ENCODE results near the gene CLEC20A.
"Not testable (repeated sequence)": the region's sequence is repeated elsewhere in the genome, so short reads cannot be mapped to it uniquely, and the experiment has no call there.

Gene CLEC20A

DNA sequence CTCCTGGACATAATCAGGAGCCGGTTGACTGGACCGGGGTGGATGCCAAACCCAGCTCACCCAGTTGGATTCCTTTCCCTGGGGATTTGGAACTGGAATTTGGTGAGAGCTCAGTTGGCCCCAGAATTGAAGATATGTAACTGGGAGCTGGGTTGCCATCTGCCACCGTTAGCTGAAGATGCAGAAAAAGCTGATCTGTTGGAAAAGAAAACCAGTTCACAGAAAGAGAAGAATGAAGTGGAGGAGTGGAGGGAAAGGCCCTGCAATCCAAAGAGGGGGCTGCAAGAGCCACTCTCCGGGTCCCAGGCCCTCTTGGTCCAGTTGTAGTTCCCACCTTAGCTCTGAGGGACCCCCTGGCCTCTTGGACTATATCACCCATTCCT is 32.2 kb upstream of the CLEC20A start:
- DNase-seq, result no peak

DNA sequence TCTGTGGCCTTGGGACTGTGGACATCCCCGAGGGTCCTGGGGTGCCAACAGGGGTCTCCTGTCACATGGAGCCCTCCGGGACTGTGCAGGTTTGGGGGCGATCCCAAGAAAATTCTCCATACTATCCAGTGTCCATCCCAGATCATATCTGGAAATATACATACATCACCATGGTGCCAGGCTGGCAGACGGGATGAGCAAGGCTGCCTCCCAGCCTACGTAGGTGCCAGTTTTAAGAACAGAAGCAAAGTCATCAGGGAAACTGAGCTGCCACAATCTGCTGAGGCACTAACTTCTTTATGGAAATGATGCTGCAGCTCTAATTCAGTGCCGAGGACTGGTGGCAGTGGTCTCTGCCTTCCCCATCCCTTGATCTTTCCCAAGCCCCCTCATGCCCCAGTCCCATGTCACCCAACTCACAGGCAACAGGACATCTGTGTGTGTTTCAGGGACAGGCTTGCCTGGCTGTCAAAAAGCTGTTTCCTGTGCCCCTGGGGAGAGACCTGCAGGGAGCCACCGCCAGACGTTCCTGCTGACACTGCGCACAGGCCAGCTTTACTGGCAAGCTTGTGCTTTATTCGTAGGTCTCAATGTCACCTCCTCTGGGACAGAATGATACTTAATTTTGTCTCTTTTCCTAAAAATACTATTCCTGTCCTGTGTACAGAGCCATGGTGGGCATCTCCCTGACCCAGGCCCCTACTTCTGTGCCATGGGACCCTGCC is 31.6 kb upstream of the CLEC20A start:
- no peak for DNase-seq

DNA sequence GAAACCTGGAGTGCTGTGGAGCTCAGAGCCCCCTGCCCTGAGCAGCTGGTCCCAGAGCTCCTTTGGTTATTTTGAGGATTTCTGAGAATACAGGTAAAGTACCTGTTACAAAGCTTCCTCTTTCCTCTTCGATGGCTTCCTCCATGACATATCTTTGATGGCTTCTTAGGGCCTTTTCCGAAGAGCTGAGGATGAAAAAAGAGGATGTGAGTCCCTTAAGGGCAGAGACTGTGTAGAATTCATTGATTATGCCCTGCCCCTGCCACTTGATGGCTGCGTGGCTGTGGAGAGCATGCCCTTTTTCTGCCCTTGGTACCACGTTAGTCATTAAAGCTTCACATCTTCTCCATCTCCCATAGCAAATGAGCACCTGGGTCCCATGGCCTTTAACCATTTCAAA is 30.4 kb upstream of the CLEC20A start:
- DNase-seq, result no peak

DNA sequence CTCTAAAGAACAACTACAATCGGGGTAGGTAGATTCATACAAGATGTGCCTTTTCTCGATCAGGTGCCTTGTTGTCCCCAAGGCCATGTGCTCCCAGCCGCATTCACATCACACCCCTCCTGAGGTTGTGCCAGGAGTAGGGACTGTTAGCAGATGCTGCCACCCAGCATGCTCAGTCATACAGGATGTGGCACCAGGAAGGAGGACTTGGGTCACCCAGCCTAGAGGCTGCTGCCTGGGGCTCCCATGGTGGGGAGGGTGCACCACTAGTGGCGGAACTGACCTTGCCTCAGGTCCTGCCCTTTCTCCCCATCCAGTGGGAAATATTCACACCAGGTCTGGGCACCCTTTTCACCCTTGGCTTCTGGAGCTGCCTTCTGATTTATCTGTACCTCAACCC is 24.5 kb upstream of the CLEC20A start:
- no peak for DNase-seq

DNA sequence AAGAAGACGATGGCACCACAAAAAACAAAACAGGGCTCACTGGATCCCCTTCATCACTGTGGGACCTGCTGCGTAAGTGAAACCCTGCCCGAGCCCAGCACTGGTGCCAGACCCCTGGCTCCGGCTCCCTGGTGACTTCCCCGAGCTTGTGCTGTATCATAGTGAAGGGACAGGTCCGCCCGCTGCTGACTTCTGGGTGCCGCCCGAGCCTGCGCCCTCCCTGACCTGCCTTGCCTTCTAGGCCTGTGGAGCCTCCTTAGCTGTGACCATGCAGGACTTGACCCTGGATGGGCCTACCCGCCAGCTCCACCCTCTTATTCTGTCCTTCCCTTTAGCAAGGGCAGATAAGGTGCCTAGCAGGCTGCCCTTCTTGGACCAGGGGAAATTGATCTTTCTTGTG is 24.0 kb upstream of the CLEC20A start:
- no peak for DNase-seq

GRCh38 chr1:178518894-178519293 is 22.1 kb upstream of the CLEC20A start:
- no peak for DNase-seq

DNA sequence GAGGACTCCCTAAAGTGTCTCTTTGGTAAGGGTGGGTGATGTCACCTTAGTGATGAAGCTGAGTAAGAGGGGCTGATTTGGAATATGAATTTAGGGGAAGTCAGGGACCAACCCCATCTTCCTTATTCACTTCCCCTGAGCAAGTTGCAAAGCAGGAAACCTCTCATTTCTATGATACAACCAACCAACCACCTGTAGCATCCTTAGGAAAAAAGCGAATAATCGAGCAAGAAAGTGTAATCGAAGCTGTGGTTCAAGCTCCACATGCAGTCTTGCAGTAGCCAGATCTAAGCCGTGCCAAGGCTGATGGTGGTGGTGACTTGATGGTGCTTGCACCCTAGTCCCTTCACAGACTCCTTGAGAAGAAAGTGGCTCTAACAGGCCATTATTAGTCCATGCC is 19.3 kb upstream of the CLEC20A start:
- no peak for DNase-seq

- DNase-seq, result no peak
These were observed 16.7 kb upstream of the CLEC20A start for GRCh38 chr1:178513278-178513983.

DNA sequence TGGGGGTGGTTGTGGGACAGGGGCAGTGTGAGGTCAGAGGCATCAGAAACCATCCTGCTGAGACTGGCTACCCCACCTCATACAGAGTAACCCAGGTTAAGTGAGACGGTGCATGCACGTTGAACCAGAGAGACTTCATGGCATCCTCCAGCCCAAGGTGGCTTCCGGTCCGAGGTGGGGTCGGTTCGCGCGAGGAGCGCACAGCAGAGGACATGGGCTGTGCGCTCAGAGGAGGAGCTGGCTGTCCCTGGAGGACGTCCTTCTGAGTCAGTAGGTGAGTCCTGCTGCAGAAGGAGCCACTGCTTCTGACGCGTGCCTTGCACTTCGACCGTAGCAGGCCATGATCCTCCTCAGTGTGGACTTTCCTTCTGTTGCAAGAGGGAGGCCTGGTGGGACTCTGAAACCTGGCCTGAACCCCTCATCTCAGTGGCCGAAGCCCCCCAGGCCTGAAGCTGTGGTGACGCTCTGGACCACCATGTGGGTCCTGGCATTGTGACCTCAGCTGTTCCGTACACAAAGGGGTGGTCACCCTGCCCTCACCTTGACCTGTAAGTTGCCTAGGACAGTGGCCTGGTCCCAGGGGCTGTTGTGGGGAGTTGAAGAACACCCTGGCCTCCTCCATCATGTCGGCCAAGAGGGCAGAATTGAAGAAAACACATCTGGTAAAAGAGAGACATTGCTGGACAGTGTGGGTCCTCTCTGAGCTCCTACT is 16.0 kb upstream of the CLEC20A start, which contains the start of gene TEX35:
TEX35 (plus strand) TSS at position 544 of the 712 bp plus-strand sequence; CDS start at position 624, 80 bp downstream.
- DNase-seq, result no peak

DNA sequence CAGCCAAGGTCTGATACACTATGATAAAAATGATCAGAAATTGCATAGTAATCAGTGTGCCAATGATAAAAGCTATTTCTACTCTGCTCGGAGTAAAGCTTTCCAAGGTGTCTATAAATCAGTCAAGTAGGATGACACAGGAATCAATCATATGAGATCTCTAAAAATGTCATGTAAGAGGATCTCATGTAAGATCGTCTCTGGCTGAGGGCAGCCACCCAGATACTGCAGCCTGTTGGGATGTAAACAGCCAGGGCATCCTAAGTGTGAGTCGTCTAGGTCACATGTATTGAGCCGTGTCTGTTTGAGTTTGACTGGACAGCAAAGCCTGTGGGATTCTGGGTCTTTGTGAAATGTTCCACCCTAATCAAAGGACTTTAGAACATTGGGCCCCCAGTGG is 13.4 kb upstream of the CLEC20A start:
- no peak for DNase-seq

DNA sequence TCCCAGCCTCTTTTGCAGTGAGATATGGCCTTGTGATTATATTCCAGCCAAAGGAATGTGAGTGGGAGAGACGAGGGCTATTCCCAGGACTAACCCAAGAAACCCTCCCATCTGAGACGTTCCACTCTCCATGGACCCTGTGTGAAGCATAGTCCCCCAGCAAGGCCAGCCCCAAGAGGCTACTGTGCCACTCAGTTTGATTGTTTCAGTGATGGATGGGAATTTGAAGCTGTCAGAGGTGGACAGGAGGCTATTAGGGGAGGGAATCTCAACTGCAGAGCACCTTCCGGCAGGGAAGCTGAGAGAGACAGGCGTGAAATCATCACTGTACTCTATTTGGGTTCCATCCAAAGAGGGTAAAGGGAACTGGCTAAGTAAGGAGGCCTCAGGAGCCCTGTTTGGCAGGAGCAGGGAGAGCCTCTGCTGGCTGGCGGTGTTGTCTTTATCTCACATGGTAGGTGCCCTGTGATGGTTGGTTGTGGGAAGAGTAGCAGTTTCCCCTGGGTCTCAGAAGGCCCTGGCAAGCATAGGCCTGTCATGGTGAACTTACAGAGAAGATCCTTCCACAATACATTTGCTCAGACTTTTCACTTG is 12.7 kb upstream of the CLEC20A start:
- DNase-seq, result no peak

DNA sequence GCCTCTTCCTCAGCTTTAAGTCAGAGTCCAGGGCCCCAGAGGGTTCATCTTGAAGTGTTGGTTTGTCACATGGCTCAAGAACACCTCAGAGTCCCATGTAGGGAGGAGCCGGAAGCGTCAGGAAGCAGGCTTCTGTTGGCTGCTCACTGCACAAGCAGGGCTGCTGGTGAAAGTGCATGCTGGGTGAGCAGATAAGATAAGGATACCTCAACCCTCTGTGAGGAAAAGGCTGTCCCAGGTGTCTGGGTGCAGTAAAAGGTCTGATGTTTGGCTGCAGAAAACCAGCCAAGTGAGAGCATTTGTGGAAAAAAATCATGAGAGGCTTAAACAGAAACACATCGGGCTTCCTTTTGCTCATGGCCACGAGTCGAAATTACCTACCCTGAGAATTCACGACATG is 9.9 kb upstream of the CLEC20A start:
- no peak for DNase-seq

DNA sequence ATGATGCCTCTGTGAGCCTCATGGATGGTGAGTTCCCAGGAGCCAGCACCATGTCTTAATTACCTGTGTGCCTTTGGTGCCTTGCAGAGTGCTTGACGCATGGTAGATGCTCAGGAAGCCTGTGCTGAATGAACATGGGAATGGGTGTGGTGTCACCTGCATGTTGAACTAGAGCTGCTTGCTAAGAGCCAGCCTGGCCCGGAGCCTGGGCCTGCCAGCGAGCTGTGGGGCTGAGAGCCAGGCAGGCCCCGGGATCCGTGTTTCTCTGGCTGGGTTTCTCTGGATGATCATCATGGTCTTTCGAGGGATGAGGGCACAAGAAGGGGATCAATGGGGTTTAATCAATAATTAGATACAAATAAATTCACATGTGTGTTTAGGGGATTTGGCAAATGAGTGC is 9.4 kb upstream of the CLEC20A start:
- no peak for DNase-seq

- DNase-seq, result no peak
These were observed 7.5 kb upstream of the CLEC20A start for GRCh38 chr1:178504286-178504685.

DNA sequence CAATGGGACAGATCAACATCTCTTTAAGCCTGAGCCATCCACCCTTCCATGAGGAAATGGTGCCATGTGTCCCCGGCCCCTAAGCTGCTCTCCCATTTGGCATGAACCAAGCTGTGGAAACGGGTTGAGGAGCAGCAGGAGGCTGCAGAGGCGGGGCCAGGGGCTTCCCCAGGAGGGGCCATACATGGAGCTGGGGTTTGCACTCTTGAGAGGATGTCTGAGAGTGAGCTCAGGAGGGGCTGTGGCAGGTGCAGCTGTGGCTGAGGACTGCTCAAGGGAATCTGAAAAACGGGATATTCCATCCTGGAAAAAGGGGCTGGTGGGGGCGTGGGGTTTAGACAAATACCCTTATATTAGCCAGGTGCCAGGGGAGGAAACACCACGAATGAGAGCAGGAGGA is 7.1 kb upstream of the CLEC20A start:
- DNase-seq, result no peak

DNA sequence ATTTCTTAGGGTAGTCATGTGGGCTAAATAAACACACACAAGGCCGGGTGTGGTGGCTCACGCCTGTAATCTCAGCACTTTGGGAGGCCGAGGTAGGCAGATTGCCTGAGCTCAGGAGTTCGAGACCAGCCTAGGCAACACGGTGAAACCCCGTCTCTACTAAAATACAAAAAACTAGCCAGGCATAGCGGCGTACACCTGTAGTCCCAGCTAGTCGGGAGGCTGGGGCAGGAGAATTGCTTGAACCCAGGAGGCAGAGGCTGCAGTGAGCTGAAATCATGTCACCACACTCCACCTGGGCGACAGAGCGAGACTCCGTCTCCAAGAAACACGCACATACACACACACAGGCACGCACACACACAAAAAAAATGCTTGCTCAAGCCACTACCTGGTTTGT is 6.6 kb upstream of the CLEC20A start:
- not testable (repeated sequence) for DNase-seq

GRCh38 chr1:178502856-178503255 is 6.1 kb upstream of the CLEC20A start:
- no peak for DNase-seq

DNA sequence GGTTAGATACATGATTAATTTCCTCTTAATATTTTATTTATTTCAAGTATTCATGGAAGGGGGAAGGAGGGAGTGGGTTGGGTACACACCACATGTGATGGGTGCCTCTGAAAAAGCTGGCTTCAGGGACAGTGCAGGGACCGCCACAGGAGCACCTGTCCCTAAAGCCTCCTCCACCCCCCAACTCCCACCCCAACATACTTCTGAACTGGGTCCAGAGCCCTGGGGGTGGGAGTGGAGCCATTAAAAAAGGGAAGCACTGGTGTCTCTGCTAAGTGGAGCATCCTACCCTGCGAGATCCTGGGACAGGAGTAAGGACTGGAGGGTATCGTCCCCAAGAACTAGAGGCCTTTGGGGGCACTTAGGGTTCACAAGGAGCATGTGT is 5.6 kb upstream of the CLEC20A start:
- DNase-seq, result no peak

GRCh38 chr1:178501705-178502329 is 5.1 kb upstream of the CLEC20A start:
- peak in 1 of 2 donors; percentile 27 for DNase-seq

GRCh38 chr1:178500936-178501554 is 4.3 kb upstream of the CLEC20A start:
- no peak for DNase-seq

GRCh38 chr1:178500091-178500770 is 3.5 kb upstream of the CLEC20A start:
- no peak for DNase-seq
